Fibroblast of peridontal ligament (primary cell): ENCODE measurements around the gene ZNF385B.

Source experiments
- DNase-seq: peaks from one replicate; pipeline ENCODE4 v3.0.0-alpha.2; 2010; ENCODE audit errors: extremely low read depth

ZNF385B gene

GRCh38 chr2:179682756-179683155 lies 178.7 kb downstream of the ZNF385B start:
- no peak for DNase-seq

- DNase-seq: peak; percentile 36
Observed at GRCh38 chr2:179677746-179678505, 183.5 kb downstream of the ZNF385B start.

- no peak for DNase-seq
Observed at GRCh38 chr2:179677077-179677688, 184.2 kb downstream of the ZNF385B start.

- DNase-seq: no peak
Observed at GRCh38 chr2:179675435-179675834, 186.0 kb downstream of the ZNF385B start.

- DNase-seq: no peak
Observed at GRCh38 chr2:179671043-179671981, 190.1 kb downstream of the ZNF385B start.

GRCh38 chr2:179669196-179669595 lies 192.2 kb downstream of the ZNF385B start:
- DNase-seq: no peak

- no peak for DNase-seq
Observed at GRCh38 chr2:179664972-179665812, 196.2 kb downstream of the ZNF385B start.

GRCh38 chr2:179661986-179662385 lies 199.4 kb downstream of the ZNF385B start:
- DNase-seq: no peak

- DNase-seq: no peak
Observed at GRCh38 chr2:179657068-179657595, 204.3 kb downstream of the ZNF385B start.

GRCh38 chr2:179655627-179656026 lies 205.8 kb downstream of the ZNF385B start:
- DNase-seq: peak; percentile 77

- no peak for DNase-seq
Observed at GRCh38 chr2:179654806-179655205, 206.6 kb downstream of the ZNF385B start.

GRCh38 chr2:179652296-179652695 lies 209.1 kb downstream of the ZNF385B start:
- no peak for DNase-seq

GRCh38 chr2:179650420-179650819 lies 211.0 kb downstream of the ZNF385B start:
- no peak for DNase-seq

GRCh38 chr2:179646862-179647587 lies 214.4 kb downstream of the ZNF385B start:
- no peak for DNase-seq

- no peak for DNase-seq
Observed at GRCh38 chr2:179646173-179646769, 215.1 kb downstream of the ZNF385B start.

GRCh38 chr2:179645047-179645446 lies 216.4 kb downstream of the ZNF385B start:
- DNase-seq: no peak

- no peak for DNase-seq
Observed at GRCh38 chr2:179642462-179642861, 218.9 kb downstream of the ZNF385B start.

GRCh38 chr2:179636995-179637394 lies 224.4 kb downstream of the ZNF385B start:
- DNase-seq: no peak

- no peak for DNase-seq
Observed at GRCh38 chr2:179636100-179636980, 225.1 kb downstream of the ZNF385B start.
